ENCODE data around the gene UBAP1L. TPM values are rescaled to one million over a fixed set of nuclear protein-coding genes. Genes with fewer than 3 reads are reported as not detected.
A peak's percentile ranks its signal among the peaks of the same experiment; 100 is the strongest.
"Not testable (repeated sequence)": the region's sequence is repeated elsewhere in the genome, so short reads cannot be mapped to it uniquely, and the experiment has no call there.

UBAP1L gene
- total RNA-seq, 2 donors from 2014 or later = 3.7 to 11.0 TPM

GRCh38 chr15:65095747-65096104 is 19.3 kb downstream of the UBAP1L start:
- Histone ChIP-seq H3K27ac (peak overlapping the region; percentile 96 to 99), H3K9me3 (no peaks in the 10 kb centered on the region), H3K4me3 (no peak overlapping the region), H3K36me3 (peaks cover 26% of the 10 kb centered on the region), H3K27me3 (replicated peaks; ENCODE audit: insufficient read depth) (no peaks in the 10 kb centered on the region), H3K4me1 (ENCODE audit: control insufficient read depth in 1 of 2, low read depth in 2 of 2) (peaks cover 14 to 65% of the 10 kb centered on the region in 2 donors)
- DNase-seq (ENCODE audit: low spot score) (no peak), ATAC-seq (ENCODE audit: insufficient number of reproducible peaks, low FRiP score, low read depth) (no peak)
- TF ChIP-seq CTCF (IDR thresholded peaks at IDR 0.05) = no peak

GRCh38 chr15:65095011-65095746 is 19.8 kb downstream of the UBAP1L start:
- Histone ChIP-seq H3K9me3 (no peaks in the 10 kb centered on the region), H3K27ac (peak overlapping the region; percentile 96 to 99), H3K36me3 (peaks cover 26% of the 10 kb centered on the region), H3K27me3 (replicated peaks; ENCODE audit: insufficient read depth) (no peaks in the 10 kb centered on the region), H3K4me3 (no peak overlapping the region), H3K4me1 (ENCODE audit: control insufficient read depth in 1 of 2, low read depth in 2 of 2) (peaks cover 14 to 65% of the 10 kb centered on the region in 2 donors)
- no peak for TF ChIP-seq CTCF (IDR thresholded peaks at IDR 0.05)
- no peak for ATAC-seq (ENCODE audit: insufficient number of reproducible peaks, low FRiP score, low read depth)
- DNase-seq (ENCODE audit: low spot score) = no peak

- TF ChIP-seq CTCF (IDR thresholded peaks at IDR 0.05) = no peak
- no peaks in the 10 kb centered on the region for H3K27me3 ChIP-seq (replicated peaks; ENCODE audit: insufficient read depth)
- no peak overlapping the region for H3K4me3 ChIP-seq
- no peaks in the 10 kb centered on the region for H3K9me3 ChIP-seq
- DNase-seq (ENCODE audit: low spot score) (no peak), ATAC-seq (ENCODE audit: insufficient number of reproducible peaks, low FRiP score, low read depth) (peak; percentile 1)
- H3K27ac ChIP-seq = peak overlapping the region; percentile 96 to 99
- H3K36me3 ChIP-seq = peaks cover 21% of the 10 kb centered on the region
- peaks cover 16 to 70% of the 10 kb centered on the region in 2 donors for H3K4me1 ChIP-seq (ENCODE audit: control insufficient read depth in 1 of 2, low read depth in 2 of 2)
Observed at GRCh38 chr15:65094294-65094995, 20.6 kb downstream of the UBAP1L start.

- not testable (repeated sequence) for ATAC-seq (ENCODE audit: insufficient number of reproducible peaks, low FRiP score, low read depth); H3K9me3 ChIP-seq; H3K27me3 ChIP-seq (replicated peaks; ENCODE audit: insufficient read depth); H3K4me3 ChIP-seq; DNase-seq (ENCODE audit: low spot score)
- peaks cover 15% of the 10 kb centered on the region for H3K36me3 ChIP-seq
- peaks cover 22 to 76% of the 10 kb centered on the region in 2 donors for H3K4me1 ChIP-seq (ENCODE audit: control insufficient read depth in 1 of 2, low read depth in 2 of 2)
- H3K27ac ChIP-seq = peak overlapping the region; percentile 96 to 99
Observed at GRCh38 chr15:65093793-65094170, 21.2 kb downstream of the UBAP1L start.

- DNase-seq (ENCODE audit: low spot score) (no peak), ATAC-seq (ENCODE audit: insufficient number of reproducible peaks, low FRiP score, low read depth) (no peak)
- Histone ChIP-seq H3K27ac (peak overlapping the region; percentile 96 to 99), H3K4me1 (ENCODE audit: control insufficient read depth in 1 of 2, low read depth in 2 of 2) (peaks cover 27 to 81% of the 10 kb centered on the region in 2 donors), H3K4me3 (no peak overlapping the region), H3K36me3 (peaks cover 9% of the 10 kb centered on the region), H3K27me3 (replicated peaks; ENCODE audit: insufficient read depth) (no peaks in the 10 kb centered on the region), H3K9me3 (no peaks in the 10 kb centered on the region)
- no peak for TF ChIP-seq CTCF (IDR thresholded peaks at IDR 0.05)
Observed at GRCh38 chr15:65092911-65093792, 21.8 kb downstream of the UBAP1L start.
